Epithelial cell of esophagus (primary cell): ENCODE results near the gene CACHD1.

ENCODE experiments used
- DNase-seq: peaks from one replicate; pipeline ENCODE4 v3.0.0; 2010; ENCODE audit warnings: low read depth
- H3K4me3 ChIP-seq: 2 replicates; pipeline ENCODE4 v1.5.1; 2011; ENCODE audit warnings: mild to moderate bottlenecking, low read length, control low read depth
- TF ChIP-seq, protein P1 (sequence below): IDR thresholded peaks from 2 replicates; pipeline ENCODE4 v1.5.1; 2011; ENCODE audit warnings: low read depth, mild to moderate bottlenecking, low read length, control low read depth, inconsistent platforms; ENCODE audit not compliant: insufficient read depth; ENCODE audit errors: missing control alignments

Gene CACHD1

DNA sequence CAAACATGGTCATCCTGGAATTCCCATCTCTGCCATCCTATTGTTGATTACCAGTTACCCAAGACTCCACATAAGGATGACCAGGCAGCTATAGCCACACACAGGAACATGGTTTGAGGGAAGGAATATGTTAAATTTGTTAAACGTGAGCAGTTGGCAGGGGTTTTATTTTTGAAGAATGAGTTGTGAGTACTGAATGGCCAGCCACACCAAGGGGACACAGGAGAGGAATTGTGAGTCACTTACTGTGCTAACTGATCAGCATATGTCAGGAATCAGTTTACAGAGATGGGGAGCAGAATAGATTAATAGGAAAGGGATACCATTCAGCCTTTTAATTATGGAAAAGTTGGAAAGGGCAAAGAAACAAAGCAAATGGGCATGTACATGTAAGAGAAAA is 235.7 kb downstream of the CACHD1 start:
- no peak for DNase-seq
- no peak overlapping the region for H3K4me3 ChIP-seq
- TF ChIP-seq, protein P1, sequence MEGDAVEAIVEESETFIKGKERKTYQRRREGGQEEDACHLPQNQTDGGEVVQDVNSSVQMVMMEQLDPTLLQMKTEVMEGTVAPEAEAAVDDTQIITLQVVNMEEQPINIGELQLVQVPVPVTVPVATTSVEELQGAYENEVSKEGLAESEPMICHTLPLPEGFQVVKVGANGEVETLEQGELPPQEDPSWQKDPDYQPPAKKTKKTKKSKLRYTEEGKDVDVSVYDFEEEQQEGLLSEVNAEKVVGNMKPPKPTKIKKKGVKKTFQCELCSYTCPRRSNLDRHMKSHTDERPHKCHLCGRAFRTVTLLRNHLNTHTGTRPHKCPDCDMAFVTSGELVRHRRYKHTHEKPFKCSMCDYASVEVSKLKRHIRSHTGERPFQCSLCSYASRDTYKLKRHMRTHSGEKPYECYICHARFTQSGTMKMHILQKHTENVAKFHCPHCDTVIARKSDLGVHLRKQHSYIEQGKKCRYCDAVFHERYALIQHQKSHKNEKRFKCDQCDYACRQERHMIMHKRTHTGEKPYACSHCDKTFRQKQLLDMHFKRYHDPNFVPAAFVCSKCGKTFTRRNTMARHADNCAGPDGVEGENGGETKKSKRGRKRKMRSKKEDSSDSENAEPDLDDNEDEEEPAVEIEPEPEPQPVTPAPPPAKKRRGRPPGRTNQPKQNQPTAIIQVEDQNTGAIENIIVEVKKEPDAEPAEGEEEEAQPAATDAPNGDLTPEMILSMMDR, result no peak

DNA sequence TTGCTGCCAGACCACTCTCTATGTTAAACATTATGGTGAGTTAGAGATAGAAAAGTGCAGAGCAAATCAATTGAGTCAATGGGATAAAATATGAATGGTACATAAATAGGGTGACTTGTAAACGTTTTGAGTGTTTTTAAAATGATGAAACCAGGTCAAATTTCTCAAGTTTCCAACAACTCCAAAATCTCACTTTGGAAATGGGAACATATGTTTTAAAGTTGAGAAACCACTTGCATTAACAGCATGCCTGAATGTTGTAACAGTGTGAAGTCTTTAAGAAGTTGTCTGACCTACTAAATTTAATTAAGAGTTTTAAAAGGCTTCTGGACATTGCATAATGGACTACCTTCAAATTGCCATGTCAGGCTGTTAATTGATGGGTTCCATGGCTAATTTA is 241.3 kb downstream of the CACHD1 start:
- no peak overlapping the region for H3K4me3 ChIP-seq
- TF ChIP-seq, protein P1, result no peak
- no peak for DNase-seq

DNA sequence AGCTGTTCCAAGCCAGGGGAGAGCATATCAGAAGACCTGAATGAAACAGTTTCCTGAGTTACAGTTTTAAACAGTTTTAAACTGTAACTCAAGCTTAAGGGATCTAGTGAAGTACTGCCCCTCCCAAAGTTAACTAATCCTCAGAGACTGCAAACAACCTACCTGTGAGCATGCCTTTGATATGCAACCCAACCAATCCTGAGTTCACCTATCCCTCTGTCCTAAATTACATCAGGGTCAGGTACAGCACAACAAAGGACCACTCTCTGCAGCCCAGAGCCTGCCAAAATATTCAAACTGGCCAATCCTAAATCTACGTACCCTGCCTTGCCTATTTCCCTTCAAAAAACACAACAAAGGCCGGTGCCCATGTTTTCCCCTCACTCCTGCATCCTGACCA is 242.1 kb downstream of the CACHD1 start:
- TF ChIP-seq, protein P1, result no peak
- H3K4me3 ChIP-seq, result no peak overlapping the region
- DNase-seq, result no peak

GRCh38 chr1:64715186-64715585 is 245.3 kb downstream of the CACHD1 start:
- no peak for DNase-seq
- H3K4me3 ChIP-seq, result no peak overlapping the region
- TF ChIP-seq, protein P1, result no peak

DNA sequence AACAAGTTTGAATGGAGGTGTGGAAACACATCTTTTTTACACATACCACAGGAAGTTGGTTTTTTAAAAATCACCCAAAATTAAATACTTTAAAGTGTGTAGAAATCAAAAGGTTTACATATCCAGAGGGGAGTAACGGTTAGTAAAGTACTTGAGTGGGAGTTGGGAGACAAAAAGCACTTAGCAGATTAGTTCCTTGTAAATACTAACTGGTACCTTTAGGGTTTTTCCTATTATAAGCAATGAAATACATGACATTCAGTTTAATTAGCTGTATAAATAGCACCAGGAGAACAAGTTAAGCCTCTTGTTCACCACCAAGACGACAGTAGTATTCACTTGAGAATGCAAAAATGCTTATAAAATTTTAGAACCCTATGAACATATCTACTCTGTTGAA is 251.2 kb downstream of the CACHD1 start:
- no peak overlapping the region for H3K4me3 ChIP-seq
- no peak for DNase-seq
- TF ChIP-seq, protein P1, result no peak

DNA sequence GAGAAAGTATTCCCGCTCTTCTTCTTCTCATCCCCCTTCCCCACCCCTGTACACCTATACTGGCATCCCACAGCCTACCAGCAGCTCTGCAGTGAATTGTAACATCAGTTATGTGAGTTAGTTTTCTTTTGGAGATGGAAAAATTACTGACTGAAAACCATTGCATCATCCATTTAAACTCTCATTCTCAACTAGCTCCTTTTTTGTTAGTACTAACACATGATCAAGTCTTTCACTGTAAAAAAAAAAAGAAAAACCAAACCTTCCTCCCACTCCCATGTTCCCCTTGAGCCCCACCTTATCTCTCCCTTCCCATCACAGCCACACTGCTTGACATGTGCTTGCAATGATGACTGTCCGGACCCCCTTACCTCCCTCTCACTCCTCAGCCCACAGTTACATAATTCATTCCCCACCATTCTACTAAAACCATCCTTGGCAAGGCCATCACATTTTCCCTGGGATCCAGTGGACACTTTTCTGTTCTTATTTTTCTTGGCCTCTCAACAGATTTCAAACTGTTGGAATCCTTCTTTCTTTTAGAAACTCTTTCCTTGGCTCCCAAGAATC is 251.7 kb downstream of the CACHD1 start:
- TF ChIP-seq, protein P1, result no peak
- H3K4me3 ChIP-seq, result no peak overlapping the region
- no peak for DNase-seq

DNA sequence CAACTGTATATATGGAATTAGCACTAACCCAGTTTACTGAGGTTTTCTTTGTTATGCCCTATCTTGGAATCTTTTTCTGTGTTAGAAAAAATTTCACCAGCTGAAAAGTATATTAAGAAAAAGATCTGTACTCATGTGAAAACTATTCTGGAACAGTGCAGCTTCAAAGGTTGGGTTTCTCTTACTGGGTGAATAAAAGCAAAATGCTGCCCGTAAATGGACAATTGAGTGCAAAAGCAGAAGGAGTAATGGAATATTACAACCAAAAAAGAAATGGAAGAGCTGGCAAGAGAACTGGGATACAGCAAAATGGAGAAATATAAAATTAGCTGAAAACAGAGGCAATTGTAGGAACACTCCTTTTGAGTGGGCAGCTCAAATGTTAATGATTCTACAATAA is 257.9 kb downstream of the CACHD1 start:
- no peak overlapping the region for H3K4me3 ChIP-seq
- DNase-seq, result no peak
- TF ChIP-seq, protein P1, result no peak
